KG1 (cell line): ENCODE data around the gene UBR3.

Experiments
- DNase-seq: peaks from one replicate; lab custom pipeline; 2025; lab: John Stamatoyannopoulos, UW

The UBR3 gene

DNA sequence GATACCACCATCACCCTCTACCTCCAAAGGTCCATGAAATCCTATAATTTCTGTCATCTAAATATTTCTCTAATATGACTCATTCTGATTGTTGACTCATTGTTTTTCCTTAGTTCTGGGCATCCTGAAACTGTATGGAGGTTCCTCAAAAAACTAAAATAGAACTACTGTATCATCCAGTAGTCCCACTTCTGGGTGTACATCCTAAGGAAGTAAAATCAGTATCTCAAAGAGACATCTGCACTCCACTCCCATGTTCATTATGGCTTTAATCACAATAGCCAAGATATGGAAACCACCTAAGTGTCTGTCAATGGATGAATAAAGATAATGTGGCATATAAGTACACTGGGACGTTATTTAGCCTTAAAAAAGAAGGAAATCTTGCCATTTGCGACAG is 224.9 kb downstream of the UBR3 start:
- no peak for DNase-seq

DNA sequence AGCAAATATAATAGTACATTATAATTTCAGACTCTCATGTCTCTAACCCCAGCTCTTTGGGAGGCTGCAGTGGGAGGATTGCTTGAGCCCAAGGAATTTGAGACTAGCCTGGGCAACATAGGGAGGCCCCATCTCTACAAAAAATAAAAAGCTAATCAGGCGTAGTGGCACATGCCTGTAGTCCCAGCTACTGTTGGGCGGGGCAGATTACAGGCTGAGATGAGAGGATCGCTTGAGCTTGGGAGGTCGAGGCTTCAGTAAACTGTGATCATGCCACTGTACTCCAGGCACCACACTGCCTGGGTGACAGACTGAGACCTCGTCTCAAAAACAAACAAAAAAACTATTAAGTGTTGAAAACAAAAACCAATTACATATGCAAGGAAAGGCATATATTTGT is 227.7 kb downstream of the UBR3 start:
- no peak for DNase-seq

DNA sequence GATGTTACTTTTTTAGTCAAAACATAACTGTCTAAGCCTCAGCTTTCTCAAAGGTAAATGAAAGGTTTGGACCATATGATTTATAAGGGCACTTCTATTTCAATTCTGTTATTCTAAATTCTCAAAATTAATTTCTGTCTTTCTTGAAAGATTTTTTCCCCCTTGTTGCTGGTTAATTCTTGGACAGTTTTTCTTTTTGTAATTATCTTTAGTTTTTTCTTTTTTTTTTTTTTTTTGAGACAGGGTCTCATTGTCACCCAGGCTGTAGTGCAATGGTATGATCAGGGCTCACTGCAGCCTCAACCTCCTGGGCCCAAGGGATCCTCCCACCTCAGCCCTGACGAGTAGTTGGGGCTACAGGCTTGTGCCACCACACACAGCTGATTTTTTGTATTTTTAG is 229.6 kb downstream of the UBR3 start:
- no peak for DNase-seq

DNA sequence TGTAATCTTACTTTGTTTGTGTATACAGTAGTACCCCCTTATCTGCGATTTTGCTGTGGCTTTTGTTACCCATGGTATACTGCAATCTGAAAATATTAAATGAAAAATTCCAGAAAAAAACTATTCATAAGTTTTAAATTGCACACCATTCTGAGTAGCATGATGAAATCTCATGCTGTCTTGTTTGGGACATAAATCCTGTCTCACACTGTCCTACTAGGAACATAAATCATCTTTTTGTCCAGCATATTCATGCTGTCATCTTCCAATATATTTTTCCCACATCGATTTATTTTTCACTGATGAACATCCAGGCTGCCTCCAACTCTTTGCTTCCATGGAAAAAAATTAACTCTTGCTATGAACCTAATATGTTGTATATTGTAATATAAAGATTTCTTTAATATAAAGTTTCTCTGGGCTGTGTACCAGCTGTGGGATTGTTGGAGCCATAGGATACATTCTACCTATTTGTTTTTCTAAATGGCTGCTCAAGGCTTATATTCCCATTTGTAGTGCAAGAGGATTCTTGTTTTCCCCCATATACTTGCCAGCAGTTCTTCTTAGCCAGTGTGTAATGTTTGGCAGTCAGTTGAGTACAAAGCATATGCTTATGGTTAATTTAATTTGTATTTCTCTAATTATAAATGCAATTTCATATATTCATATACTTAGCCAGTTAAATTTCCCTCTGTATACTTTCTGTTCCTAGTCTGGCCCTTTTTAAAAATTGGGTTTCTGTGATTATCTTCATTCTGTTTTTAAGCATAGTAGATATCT is 236.4 kb downstream of the UBR3 start:
- DNase-seq, result no peak

DNA sequence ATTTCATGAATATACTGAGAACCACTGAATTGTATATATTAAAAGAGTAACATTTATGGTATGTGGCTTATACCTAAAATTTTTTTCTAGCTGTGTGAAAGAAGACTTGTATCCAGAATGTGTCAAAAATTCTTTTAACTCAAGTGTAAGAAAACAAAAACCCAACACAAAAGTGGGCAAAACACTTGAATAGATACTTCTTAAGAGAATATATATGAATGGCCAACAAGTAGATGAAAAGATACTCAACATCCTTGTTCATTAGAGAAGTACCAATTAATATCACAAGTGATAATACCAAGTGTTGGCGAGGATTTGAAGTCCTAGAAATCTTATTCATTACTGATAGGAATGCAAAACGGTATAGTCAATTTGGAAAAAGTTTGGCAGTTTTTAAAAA is 243.5 kb downstream of the UBR3 start:
- no peak for DNase-seq

DNA sequence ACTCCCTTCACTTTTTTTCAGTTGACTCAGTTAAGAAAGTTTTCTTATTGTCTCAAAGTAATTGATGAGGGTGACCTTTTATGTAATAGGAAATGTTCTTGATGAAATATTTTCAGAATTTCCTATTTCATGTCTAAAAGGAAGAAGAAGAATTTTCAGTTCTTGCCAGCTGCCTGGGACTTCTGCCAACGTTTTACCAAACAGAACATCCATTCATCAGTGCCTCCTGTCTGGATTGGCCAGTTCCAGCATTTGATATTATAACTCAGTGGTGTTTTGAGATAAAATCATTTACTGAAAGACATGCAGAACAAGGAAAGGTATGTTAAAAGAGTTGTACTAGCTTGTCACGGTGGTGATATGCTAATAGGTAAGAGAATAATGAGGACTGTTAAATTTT is 246.0 kb downstream of the UBR3 start:
- no peak for DNase-seq

DNA sequence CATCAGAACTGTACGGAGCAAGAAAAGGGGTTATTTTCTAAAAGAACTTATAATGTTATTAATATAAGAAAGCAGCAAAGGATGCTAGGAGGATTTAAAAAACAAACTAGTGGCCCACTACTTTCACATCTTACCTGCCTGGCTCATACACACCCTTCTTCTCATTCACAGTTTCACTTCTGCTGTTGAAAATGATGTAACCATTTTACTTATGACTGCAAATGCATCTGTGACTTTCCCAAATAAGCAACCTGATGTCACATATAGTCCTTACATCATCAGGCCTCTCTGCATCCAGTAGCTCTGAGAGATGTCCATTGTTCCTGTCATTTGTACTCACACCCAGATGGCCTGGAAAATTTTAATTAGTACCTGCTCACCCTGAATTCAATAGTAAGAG is 248.9 kb downstream of the UBR3 start:
- DNase-seq, result no peak

DNA sequence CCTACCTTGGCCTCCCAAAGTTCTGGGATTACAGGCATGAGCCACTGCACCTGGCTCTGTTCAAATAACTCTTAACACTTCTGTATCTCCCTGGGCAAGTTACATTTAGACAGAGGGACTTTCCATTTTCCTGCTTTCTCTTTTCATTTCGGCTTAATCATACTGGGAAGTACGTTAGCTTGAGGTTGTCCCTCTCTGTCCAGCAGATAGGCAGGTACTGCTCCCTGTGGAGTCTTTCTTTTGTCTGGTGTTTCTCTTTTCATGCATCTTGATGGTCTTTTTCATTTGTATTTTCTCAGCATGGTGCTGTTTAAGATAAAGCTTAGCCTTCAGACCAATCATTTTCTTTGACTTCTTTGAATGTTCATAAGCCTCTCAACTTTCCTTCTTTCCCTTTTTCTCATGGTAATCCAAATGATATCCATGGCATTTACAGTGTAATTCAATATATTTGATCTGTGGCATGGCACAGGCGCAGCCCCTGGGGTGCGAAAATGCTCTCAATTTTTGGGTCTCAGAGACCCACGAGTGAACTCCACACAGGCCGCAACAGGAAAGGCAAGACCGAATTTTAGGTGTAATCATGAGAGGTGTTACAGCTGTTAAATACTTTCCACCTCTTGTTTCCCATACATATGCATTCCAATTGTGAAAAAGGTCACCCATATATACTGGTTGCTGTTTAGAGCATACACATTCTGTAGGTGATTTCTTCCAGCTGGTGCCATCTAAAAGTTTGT is 250.7 kb downstream of the UBR3 start:
- no peak for DNase-seq

DNA sequence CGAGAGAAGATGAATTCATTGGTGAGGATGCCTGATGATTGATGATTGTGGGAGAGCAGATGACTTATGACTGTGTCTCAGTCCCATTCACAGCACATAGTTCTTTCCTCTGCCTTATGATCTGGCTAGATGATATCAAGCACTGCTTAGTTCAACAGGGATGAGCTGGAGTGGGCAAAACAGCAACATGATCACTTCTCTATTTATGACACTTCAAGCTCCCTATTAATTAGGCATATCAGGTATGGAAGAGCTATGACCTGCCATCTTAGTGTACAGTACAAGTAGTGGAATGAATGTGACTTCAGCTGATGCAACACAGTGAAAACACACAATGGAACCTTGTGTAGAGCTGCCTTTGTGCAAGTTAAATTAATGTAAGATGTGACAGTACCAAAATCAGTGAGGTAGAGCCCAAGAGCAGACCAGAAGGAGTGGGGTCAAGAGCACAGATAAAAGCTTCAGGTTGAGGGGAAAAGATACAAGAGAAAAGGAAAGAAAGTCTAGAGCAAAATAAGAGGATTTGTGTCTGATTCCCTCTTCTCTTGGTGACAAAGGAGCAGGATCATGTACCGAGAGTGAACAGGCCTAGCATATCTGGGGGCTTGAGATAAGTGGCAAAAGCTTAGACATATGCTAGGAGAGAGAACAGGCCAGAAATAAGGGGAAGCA is 257.7 kb downstream of the UBR3 start:
- no peak for DNase-seq

DNA sequence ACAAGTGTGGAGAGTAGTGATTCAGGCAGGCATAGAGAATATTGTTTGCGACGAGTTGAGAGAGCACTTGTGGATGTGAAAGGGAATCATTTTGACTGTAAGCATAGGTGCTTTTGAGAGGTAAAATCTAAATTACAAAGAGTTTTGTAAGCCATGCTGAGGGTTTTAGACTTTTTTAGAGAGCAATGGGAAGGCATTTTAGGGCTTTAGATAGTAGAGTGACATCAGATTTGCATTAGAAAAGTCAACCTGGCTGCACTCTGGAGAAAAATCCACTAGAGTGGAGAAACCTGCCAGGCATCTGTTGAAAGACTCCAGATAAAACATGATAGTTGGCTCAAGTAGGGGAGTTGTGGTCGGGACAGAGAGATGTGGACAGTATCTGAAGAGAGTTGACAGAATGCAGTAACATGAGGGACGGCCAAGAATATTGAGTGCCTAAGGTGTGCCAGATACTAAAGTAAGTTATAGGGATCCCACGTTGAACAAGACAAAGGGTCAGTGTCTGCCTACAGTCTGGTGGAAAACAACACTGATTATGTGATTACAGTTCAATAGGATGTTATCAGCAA is 258.9 kb downstream of the UBR3 start:
- DNase-seq, result no peak

DNA sequence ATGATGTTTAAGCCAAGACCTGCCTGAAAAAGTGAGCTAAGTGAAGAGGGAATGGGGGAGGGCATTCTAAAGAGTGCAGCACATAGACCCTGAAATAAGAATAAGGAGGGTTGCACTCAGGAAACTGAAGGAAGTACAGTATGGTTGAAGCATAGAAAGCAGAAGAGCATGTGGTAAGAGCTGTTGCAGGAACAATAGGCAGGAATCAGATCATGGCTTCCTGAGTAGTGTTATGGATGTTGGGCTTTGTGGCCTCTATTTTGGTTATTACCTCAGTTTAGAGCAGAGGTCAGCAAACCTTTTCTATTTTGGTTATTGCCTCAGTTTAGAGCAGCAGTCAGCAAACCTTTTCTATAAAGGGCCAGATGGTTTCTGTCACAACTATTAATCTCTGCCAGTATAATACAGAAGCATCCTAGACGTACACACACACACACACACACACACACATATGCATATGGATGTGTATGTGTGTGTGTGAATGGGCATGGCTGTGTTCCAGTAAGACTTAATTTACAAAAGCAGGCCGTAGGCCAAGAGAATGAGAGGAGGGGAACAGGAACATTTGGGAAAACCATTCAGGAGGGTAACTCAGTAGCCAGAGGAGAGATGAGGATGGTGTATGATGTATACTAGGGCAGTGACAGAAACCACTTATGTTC is 259.6 kb downstream of the UBR3 start:
- no peak for DNase-seq

DNA sequence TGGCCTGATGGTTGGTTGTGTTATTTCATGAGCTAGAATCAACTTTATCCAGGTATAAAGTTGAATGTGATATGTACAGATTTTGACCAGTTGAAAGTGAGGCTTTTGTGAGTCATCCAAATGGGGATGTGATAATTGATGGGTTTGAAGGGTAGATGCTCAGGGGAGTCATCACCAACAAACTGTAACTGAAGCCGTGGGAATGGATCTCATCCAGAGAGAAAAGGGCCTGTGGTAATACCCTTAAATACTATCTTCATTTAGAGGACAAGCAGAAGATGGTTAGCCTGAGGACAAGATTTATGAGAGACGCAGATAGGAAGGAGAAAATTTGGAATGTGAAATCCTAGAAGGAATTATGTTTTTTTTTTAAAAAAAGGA is 260.1 kb downstream of the UBR3 start:
- DNase-seq, result no peak

DNA sequence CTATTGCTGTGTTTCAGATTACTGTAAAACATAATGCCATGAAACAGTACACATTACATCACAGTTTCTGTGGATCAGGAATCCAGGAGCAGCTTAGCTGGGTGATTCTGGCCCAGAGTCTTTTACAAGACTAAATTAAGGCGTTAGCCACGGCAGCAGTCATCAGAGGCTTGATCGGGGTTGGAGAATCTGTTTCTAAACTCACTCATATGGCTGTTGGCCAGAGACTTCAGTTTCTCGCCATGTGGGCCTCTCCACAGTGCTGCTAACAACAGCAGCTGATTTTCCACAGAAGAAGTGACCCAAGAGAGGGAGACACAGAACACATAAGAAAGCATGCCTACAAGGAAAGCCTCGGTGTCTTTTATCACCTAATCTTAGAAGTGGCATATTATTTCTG is 261.5 kb downstream of the UBR3 start:
- no peak for DNase-seq

DNA sequence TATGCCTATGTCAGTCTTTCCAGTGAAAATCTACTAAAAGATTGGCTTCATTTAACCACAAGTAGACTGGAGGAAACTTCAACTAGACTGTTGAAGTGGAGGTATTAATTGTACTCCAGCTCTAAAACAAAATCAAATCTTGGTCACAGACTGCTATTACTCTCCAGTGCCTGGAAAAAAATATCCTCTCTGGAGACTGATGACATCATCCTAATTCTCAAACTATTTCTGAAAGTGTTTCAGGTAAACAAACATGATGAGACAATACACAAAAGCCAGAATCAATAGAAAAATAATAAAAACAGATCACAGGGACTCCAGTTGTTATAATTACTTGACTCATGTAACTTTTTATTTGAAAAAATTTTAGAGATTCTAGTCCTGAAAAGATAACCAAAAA is 263.0 kb downstream of the UBR3 start:
- no peak for DNase-seq

DNA sequence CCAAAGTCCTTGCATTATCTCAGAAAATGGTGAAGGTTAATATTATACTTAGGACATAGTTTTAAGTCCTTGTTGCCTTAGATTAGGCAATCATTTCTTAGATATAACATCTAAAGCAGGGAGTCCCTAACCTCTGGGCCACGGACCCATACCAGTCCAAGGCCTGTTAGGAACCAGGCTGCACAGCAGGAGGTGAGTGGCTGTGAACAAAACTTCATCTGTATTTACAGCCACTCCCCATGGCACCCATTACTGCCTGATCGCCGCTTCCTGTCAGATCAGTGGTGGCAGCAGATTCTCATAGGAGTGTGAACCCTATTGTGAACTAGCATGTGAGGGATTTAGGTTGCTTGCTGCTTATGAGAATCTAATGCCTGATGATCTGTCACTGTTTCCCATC is 264.2 kb downstream of the UBR3 start:
- no peak for DNase-seq

DNA sequence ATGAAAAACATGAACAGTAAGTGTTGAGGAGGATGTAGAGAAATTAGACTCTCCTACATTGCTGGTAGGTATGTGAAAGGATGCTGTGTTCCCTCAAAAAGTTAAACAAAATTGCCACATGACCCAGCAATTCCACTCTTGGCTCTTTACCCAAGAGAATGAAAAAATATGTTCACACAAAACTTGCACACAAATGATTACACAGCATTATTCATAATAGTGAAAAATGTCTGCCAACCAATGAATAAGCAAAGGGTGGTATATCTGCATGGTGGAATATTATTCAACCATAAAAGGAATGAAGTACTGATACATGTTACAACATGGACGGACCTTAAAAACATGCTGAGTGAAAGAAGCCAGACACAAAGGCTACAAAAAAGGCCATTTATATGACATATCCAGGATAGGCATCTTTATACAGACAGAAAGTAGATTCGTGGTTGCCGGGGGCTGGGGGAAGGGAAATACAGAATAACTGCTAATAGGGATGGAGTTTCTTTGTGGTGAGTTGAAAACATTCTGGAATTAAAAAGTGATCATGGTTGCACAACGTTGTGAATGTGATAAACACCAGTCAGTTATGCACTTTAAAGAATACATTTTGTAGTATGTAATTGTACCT is 265.3 kb downstream of the UBR3 start:
- DNase-seq, result no peak

DNA sequence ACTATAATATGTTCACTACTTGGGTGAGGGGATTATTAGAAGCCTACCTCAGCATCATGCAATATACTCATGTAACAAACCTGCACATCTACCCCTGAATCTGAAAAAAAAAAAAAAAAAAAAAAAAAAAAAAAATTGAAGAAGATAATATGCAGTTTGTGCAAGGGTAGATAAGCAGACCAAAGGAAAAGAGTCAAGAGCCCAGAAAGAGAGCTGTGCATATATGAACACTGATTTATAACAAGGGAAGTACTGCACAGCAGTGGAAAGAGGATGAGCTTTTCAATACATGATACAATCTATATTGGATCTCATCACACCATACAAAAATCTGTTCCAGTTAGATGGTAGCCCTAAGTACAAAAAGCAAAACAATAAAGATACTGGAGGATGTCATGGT is 268.1 kb downstream of the UBR3 start:
- no peak for DNase-seq

DNA sequence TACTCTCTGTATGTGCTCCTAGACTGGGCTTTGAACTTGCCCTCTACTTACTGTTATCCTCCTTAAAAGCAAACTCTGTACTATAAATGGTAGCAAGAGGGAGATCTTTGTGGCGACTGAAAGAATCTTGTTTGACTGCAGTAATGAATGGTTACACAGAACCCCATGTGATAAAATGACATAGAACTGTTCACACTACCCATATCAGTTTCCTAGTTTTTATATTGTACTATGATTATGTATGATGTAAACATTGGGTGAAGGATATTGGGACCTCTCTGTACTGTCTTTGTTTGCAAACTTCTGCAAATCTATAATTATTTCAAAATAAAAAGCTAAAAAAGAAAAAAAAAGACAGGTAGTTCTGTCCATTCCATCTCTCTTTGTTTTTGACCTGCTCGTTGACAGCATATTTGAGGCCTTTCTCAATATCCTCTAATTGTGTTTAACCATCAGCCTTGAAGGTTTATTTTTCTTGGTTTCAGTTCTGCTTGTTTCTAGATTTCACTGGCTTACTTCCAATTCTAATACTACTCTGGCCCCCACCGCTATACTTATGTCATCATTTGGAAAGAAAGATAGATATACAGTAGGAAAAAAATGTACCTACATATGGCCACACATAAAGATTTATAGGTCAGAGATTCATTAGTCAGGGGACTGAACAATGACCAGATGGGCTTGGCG is 271.5 kb downstream of the UBR3 start:
- no peak for DNase-seq

DNA sequence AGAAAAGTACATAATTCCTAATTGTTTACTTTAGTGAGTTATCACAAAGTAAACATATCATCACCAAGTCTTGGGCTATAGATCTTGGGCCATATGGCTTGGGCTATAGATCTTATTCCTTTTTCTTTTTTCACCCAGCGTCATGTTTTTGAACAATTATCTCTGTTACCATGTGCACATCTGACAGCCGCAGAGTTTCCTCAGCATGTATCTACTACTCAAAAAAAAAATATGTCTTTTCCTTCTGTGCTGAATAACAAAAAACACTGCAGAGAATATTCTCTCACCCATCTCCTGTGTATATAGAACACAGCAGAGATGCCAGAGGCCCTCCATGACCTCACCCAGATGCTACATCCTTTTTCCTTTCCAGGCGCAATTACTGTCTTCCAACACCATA is 274.5 kb downstream of the UBR3 start:
- DNase-seq, result no peak

DNA sequence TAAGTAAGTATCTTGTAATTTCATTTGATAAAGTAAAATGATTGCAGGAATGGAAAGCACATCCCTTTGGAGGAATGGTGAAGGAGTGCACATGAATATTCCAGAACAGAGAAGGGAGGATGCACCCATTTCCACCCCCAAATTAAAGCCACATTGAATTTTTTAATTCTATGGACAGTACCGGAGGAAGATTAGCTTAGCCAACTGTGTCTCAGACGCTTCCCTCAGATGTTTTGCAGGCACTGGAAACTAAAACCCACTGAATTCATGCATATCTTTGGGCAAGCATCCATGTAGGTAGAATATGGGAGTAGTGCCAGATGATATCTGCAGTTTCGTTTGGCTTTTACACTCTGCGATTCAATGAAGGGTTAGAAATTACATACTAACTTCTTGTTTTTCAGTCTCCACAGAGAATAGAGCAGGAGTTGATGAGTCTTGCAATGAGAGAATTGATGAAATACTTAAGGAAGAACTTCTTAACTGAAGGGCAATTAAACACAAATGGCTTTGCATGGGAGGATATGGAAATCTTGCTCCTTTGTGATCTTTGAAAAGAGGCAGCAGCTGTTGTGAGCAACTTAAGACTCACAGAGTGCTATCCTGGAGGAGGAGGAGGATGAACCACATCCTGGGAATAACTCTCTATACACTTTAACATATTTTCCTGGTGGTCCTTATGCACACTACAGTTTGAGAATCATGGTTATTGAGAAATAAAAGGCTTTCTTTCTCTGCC is 279.0 kb downstream of the UBR3 start:
- DNase-seq, result no peak
